H1 (cell line): ENCODE measurements around the gene TRMT44. TPM values are rescaled to one million over a fixed set of nuclear protein-coding genes. Genes with fewer than 3 reads are reported as not detected.

ENCODE experiments used
- ATF2 ChIP-seq: IDR thresholded peaks from 2 replicates; pipeline ENCODE4 v1.6.1; 2012; ENCODE audit warnings: low read length, inconsistent platforms
- EP300 ChIP-seq, 2 experiments: IDR thresholded peaks; 1 replicate in 1 of 2; 2 replicates in 1 of 2; pipeline ENCODE4 v1.6.1; 2011 to 2012; ENCODE audit warnings: low read depth in 2 of 2, low read length in 2 of 2, mild to moderate bottlenecking in 2 of 2, borderline replicate concordance in 1 of 2, inconsistent platforms in 1 of 2, moderate library complexity in 1 of 2
- HDAC2 ChIP-seq, 2 experiments: fragments of 300-600 bp in 1 of 2; sonication (generic) in 1 of 2; IDR thresholded peaks; 2 replicates each; pipeline ENCODE4 v1.6.1; 2011 to 2012; ENCODE audit warnings: low read depth in 2 of 2, low read length in 2 of 2, mild to moderate bottlenecking in 2 of 2, moderate library complexity in 2 of 2, borderline replicate concordance in 1 of 2, inconsistent platforms in 1 of 2
- SP4 ChIP-seq: IDR thresholded peaks from 2 replicates; pipeline ENCODE4 v1.6.1; 2012; ENCODE audit warnings: low read length, inconsistent platforms
- SUZ12 ChIP-seq: fragments of 200-600 bp; sonication (generic); IDR thresholded peaks from 2 replicates; pipeline ENCODE4 v1.6.1; 2012; ENCODE audit warnings: mild to moderate bottlenecking, inconsistent platforms, low read length, moderate library complexity, mixed read lengths
- polyA plus RNA-seq, 7 experiments: library from polyadenylated mRNA; depleted of rRNA in 3 of 7; stranded (reverse) in 5 of 7; unstranded in 2 of 7; fragments of >200 nt in 5 of 7; fragments of 200-250 nt in 2 of 7; gene quantifications; 1 replicate in 5 of 7; 2 replicates in 1 of 7; 4 replicates in 1 of 7; pipeline versions ENCODE4 v1.2.1 to v1.2.3, GENCODE V29; 2011 to 2013; ENCODE audit warnings: missing spikeins in 2 of 7, mixed read lengths in 2 of 7
- total RNA-seq: library from RNA; stranded (reverse); fragmentation: NEBNext Ultra II Directional; extraction: Animal tissue kit (Norgen Biotek cat#: 25700); gene quantifications from 2 replicates; pipeline ENCODE4 v1.2.1, GENCODE V29; 2021

TRMT44 gene
- total and polyA plus RNA-seq, 2 of the 8 experiments (the other 6 are each of a cell fraction or from before 2014, with no cell fraction given) = 8.6 to 23.9 TPM

DNA sequence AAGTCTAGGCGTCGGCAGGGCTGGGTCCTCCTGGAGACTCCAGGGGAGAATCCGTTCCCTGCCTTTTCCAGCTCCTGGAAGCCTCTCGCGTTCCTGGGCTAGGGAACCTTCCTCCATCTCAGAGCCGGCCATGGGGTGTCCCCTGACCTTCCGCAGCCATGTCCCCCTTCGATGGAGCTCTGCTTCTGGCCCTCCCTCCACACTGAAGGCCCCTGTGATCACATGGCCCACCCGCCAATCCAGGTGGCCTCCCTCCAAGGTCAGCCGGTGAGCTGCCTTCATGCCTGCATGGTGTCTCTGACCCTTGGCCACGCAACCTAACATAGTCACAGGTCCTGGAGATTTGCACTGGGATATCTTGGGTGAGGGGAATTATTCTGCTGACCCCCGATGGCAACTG is 69.6 kb downstream of the TRMT44 start (continued):
- TF ChIP-seq ATF2 (no peak), SUZ12 (no peak), EP300 (IDR thresholded peaks at IDR 0.05; ENCODE audit: borderline replicate concordance in 1 of 2, low read depth in 2 of 2, low read length in 2 of 2) (no peak), HDAC2 (IDR thresholded peaks at IDR 0.05; ENCODE audit: borderline replicate concordance in 1 of 2, low read depth in 2 of 2, low read length in 2 of 2) (no peak), SP4 (no peak)
